Vagina (tissue), 2 donors: ENCODE measurements around the gene REXO1.

Experiments
- CTCF ChIP-seq, 3 experiments: fragments of 450-650 bp in 2 of 3; fragments of 200-600 bp in 1 of 3; sonication (generic) in 1 of 3; IDR thresholded peaks; one replicate each; pipeline ENCODE4 v1.5.1; 2017 to 2019; ENCODE audit warnings: antibody characterized with exemption in 3 of 3, mild to moderate bottlenecking in 2 of 3, moderate library complexity in 2 of 3
- POLR2A ChIP-seq, 2 donors: fragments of 450-650 bp; IDR thresholded peaks; one replicate each; pipeline ENCODE4 v1.6.1; 2017; ENCODE audit warnings: antibody characterized with exemption in 2 of 2, mild to moderate bottlenecking in 2 of 2, moderate library complexity in 2 of 2
- POLR2AphosphoS5 ChIP-seq, 2 donors: sonication (generic); formaldehyde crosslinking; IDR thresholded peaks; one replicate each; pipeline ENCODE4 v1.9.0; 2017; ENCODE audit warnings: antibody characterized with exemption in 2 of 2, mild to moderate bottlenecking in 2 of 2, low read depth in 1 of 2; ENCODE audit not compliant: insufficient read depth in 1 of 2

- TF ChIP-seq CTCF (IDR thresholded peaks at IDR 0.05) (no peak), POLR2A (IDR thresholded peaks at IDR 0.05) (no peak), POLR2AphosphoS5 (IDR thresholded peaks at IDR 0.05; ENCODE audit: insufficient read depth in 1 of 2, low read depth in 1 of 2) (no peak)
Observed at GRCh38 chr19:1779574-1779973, 68.7 kb downstream of the REXO1 start.
